ENCODE results near the gene DLX5. TPM values are rescaled to one million over a fixed set of nuclear protein-coding genes. Genes with fewer than 3 reads are reported as not detected.
A peak's percentile ranks its signal among the peaks of the same experiment; 100 is the strongest.
"Not testable (repeated sequence)": the region's sequence is repeated elsewhere in the genome, so short reads cannot be mapped to it uniquely, and the experiment has no call there.

Gene DLX5
- total RNA-seq: not detected

DNA sequence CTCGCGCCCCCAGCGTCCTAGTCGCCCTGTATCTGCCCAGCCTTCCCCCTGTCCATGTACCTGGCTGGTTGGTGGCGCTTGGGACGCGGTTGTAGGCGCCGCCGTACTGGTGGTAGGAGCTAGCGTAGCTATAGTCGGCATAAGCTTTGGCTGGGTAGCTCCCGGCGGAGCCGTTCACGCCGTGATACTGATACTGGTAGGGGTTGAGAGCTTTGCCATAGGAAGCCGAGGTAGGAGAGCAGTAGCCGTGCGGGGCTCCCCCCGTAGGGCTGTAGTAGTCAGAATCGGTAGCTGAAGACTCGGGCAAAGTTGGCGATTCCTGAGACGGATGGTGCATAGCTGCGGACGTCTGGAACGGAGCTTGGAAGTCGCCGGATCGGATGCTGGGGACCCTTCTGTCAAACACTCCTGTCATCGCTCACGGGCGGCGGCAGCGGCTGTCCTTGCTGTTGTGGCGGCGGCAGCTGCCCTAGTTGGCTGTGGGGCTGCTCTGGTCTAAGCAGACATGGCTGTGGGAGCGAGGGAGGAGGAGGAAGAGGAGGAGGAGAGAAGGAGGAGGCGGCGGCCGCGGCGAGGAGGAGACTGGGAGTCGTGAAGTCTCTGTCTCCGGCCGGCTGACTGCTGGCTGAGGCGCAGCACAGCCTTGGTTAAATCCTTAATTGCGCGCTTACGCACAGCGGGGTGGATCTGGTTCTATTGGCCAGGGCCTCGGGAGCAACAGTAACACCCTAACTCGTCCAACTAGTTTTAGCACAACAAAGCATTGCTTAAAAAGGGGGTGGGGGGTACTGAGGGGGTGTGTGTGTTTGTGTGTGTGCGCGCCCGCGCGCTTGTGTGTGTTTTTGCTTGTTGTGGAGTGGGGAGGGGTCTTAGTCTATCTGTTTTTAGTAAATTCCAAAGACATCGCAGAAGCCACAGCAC, at the start of gene DLX5:
TSS of gene DLX5 (minus strand) at position 623 of the 921 bp plus-strand sequence. CDS start at position 415, 208 bp downstream.
- H3K36me3 Mint-ChIP-seq (ENCODE audit: low read depth): peaks cover 2% of the 10 kb centered on the region
- ChIA-PET CTCF (no interaction called here), POLR2A (no interaction called here)
- DNase-seq (peak; percentile 45), ATAC-seq (no peak)
- no peak within 1 kb of the TSS for H3K4me3 Mint-ChIP-seq
- TF ChIP-seq, protein P1, sequence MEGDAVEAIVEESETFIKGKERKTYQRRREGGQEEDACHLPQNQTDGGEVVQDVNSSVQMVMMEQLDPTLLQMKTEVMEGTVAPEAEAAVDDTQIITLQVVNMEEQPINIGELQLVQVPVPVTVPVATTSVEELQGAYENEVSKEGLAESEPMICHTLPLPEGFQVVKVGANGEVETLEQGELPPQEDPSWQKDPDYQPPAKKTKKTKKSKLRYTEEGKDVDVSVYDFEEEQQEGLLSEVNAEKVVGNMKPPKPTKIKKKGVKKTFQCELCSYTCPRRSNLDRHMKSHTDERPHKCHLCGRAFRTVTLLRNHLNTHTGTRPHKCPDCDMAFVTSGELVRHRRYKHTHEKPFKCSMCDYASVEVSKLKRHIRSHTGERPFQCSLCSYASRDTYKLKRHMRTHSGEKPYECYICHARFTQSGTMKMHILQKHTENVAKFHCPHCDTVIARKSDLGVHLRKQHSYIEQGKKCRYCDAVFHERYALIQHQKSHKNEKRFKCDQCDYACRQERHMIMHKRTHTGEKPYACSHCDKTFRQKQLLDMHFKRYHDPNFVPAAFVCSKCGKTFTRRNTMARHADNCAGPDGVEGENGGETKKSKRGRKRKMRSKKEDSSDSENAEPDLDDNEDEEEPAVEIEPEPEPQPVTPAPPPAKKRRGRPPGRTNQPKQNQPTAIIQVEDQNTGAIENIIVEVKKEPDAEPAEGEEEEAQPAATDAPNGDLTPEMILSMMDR (IDR thresholded peaks at IDR 0.05): no peak
- H3K9me3 Mint-ChIP-seq: no peaks in the 10 kb centered on the region
- peaks cover 86% of the 10 kb centered on the region for H3K27me3 Mint-ChIP-seq
- H3K27ac Mint-ChIP-seq: no peak within 1 kb of the TSS
- intact Hi-C loops (cut with micrococcal nuclease): loop anchor here (5.0 kb wide), 3 partner anchors 32 to 1107 kb away; no protein-coding TSS in a partner anchor
- H3K4me1 Mint-ChIP-seq (ENCODE audit: low read depth): peaks cover 46% of the 10 kb centered on the region

DNA sequence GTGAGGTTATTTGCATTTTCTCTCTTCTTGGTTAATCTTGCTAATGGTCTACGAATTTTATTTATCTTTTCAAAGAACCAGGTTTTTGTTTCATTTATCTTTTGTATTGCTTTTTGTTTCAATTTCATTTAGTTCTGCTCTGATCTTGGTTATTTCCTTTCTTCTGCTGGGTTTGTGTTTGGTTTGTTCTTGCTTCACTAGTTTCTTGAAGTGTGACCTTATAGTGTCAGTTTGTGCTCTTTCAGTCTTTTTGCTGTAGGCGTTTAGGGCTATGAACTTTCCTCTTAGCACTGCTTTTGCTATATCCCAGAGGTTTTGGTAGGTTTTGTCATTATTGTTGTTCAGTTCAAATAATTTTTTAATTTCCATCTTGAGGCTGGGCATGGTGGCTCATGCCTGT, 47.4 kb upstream of the DLX5 start:
- H3K9me3 Mint-ChIP-seq; H3K27ac Mint-ChIP-seq; DNase-seq; intact Hi-C loops (cut with micrococcal nuclease); H3K4me3 Mint-ChIP-seq; POLR2A ChIA-PET; H3K4me1 Mint-ChIP-seq (ENCODE audit: low read depth); H3K36me3 Mint-ChIP-seq (ENCODE audit: low read depth); CTCF ChIA-PET; ATAC-seq: not testable (repeated sequence)
- H3K27me3 Mint-ChIP-seq: peaks cover 26% of the 10 kb centered on the region

DNA sequence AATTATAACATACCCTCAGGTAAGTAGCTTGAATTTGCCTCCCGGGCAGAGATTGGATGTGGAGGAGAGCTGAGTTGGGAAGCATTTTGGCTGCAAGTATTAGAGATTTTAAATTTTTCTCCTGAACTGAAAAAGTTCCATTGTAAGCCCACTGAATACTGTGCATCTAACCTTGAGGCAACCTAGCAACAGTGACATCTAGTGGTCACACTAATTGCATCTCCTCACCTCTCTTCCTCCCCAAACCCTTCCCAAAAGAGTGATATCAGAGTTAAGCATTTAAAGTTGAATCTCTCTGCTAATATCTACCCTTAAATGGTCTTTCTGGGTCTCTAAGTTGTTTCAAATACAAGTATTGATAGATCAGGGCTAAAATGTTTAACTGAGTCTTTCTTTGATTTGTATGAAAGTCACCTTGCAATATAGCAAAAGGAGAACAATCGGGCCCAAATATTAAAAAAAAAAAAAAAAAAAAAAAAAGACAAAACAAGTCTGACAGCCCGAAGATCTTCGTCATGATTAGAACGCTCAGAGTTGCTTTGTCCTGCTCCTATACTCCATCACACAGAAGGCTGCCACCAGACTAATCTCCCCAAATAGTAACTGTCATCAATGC, 40.4 kb upstream of the DLX5 start:
- intact Hi-C loops (cut with micrococcal nuclease): no loop called here
- TF ChIP-seq, protein P1 (IDR thresholded peaks at IDR 0.05): peak; percentile 57
- H3K4me3 Mint-ChIP-seq: no peak overlapping the region
- H3K27me3 Mint-ChIP-seq: peaks cover 8% of the 10 kb centered on the region
- no peak overlapping the region for H3K27ac Mint-ChIP-seq
- no peaks in the 10 kb centered on the region for H3K4me1 Mint-ChIP-seq (ENCODE audit: low read depth)
- ChIA-PET CTCF (interaction anchor here (0.6 to 3.4 kb wide), 10 partner anchors 9 to 1149 kb away, joined by 3 to 23 read pairs (median 4); no protein-coding TSS in a partner anchor), POLR2A (no interaction called here)
- ATAC-seq (no peak), DNase-seq (peak; percentile 21)
- H3K36me3 Mint-ChIP-seq (ENCODE audit: low read depth): no peaks in the 10 kb centered on the region
- H3K9me3 Mint-ChIP-seq: no peaks in the 10 kb centered on the region

DNA sequence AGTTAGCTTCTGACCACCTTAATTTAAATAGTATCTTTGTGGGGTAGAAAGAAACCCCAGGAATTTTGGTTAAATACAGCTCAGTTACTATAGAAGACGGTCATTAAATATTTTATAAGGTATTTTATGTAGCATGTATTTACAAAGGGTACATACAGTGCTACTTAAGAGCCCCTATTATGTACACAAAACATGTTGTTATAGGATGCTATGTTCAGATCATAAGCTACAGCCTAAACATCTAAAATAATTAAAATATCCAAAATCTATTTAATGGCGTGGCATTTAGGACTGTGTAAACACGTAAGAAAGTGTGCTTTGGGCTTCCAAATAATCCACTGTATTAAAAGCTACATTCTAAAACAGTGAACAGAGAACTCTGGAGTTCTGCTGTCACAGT, 39.4 kb upstream of the DLX5 start:
- TF ChIP-seq, protein P1 (IDR thresholded peaks at IDR 0.05): no peak
- intact Hi-C loops (cut with micrococcal nuclease): no loop called here
- CTCF ChIA-PET: interaction anchor here (1.6 to 3.4 kb wide), 4 partner anchors 11 to 1148 kb away, joined by 4 to 23 read pairs (median 13); no protein-coding TSS in a partner anchor

DNA sequence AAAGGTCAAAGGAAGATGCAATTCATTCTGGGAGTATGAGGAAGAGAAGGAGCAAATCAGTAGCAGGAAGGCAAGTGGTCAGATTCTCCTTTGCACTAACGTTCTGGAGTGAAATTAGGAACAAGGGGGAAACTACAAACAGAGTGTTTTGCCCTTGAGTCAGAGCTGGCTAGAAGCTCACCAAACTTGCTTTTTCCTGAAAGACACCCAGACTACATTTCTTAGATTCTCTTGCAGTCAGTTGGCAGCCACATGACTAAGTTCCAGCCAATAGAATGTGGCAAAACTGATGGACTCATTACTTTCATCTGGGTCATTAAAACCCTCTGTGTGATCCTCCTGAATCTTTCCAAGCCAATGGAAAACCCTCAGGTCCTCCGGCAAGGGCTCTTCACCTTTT, 18.6 kb upstream of the DLX5 start:
- intact Hi-C loops (cut with micrococcal nuclease): no loop called here
- peaks cover 32% of the 10 kb centered on the region for H3K27me3 Mint-ChIP-seq
- H3K9me3 Mint-ChIP-seq: no peaks in the 10 kb centered on the region
- no peak for ATAC-seq
- ChIA-PET CTCF (no interaction called here), POLR2A (no interaction called here)
- H3K4me3 Mint-ChIP-seq: no peak overlapping the region
- no peaks in the 10 kb centered on the region for H3K4me1 Mint-ChIP-seq (ENCODE audit: low read depth)
- TF ChIP-seq, protein P1 (IDR thresholded peaks at IDR 0.05): no peak
- DNase-seq: no peak
- H3K27ac Mint-ChIP-seq: no peak overlapping the region
- H3K36me3 Mint-ChIP-seq (ENCODE audit: low read depth): no peaks in the 10 kb centered on the region

More for the DNA sequence above, 39.4 kb upstream of the DLX5 start:
- DNase-seq (no peak), ATAC-seq (no peak)
- Mint-ChIP-seq H3K4me3 (no peak overlapping the region), H3K9me3 (peaks cover 5% of the 10 kb centered on the region), H3K27me3 (peaks cover 9% of the 10 kb centered on the region), H3K4me1 (ENCODE audit: low read depth) (no peaks in the 10 kb centered on the region), H3K27ac (no peak overlapping the region), H3K36me3 (ENCODE audit: low read depth) (no peaks in the 10 kb centered on the region)
- POLR2A ChIA-PET: no interaction called here

Measured in activated CD8-positive, alpha-beta T cell treated with anti-CD3 and anti-CD28 coated beads for 36 hours (primary cell).